ENCODE measurements around the gene AMDHD1. TPM values are rescaled to one million over a fixed set of nuclear protein-coding genes. Genes with fewer than 3 reads are reported as not detected.
A peak's percentile ranks its signal among the peaks of the same experiment; 100 is the strongest.
"Not testable (repeated sequence)": the region's sequence is repeated elsewhere in the genome, so short reads cannot be mapped to it uniquely, and the experiment has no call there.

AMDHD1 gene
- total and polyA plus RNA-seq, 5 experiments from 2014 or later = 0.27 to 2.2 (median 1.2) TPM

DNA sequence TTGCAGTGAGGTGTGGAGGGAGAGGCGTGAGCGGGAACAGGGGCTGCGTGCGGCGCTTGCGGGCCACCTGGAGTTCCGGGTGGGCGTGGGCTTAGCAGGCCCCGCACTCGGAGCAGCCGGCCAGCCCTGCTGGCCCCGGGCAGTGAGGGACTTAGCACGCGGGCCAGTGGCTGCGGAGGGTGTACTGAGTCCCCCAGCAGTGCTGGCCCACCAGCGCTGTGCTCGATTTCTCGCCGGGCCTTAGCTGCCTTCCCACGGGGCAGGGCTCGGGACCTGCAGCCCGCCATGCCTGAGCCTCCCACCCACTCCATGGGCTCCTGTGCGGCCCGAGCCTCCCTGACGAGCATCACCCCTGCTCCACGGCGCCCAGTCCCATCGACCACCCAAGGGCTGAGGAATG, 26.0 kb downstream of the AMDHD1 start:
- H3K36me3 Mint-ChIP-seq, ATAC-seq, POLR2A ChIA-PET, H3K4me1 Mint-ChIP-seq, H3K4me3 Mint-ChIP-seq, DNase-seq, H3K27me3 Mint-ChIP-seq, H3K9me3 Mint-ChIP-seq, H3K27ac Mint-ChIP-seq: not testable (repeated sequence)

DNA sequence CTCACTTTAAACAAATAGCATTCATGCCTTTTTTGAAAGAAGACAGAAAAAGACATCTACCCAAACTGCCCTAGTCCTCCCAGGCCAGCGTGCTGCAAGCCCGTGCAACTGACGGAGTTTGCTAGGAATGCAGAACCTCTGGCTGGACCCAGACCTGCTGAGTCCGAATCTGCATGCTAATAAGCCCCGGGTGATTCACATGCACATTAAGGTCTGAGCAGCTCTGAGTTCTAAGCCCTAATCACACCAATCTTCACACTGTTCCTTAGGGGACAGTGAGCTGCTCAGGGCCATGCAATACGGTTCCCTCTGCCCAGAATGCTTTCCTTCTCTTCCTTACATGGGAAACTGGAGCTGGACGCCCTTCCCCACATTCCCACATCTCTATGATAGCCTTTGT, 27.8 kb downstream of the AMDHD1 start:
- Mint-ChIP-seq H3K36me3 (peaks cover 0 to 9% (median 2%) of the 10 kb centered on the region in 3 donors), H3K27ac (no peak overlapping the region), H3K27me3 (no peaks in the 10 kb centered on the region), H3K4me3 (no peak overlapping the region), H3K4me1 (no peaks in the 10 kb centered on the region), H3K9me3 (no peaks in the 10 kb centered on the region)
- POLR2A ChIA-PET = no interaction called here
- no peak for ATAC-seq
- no peak for DNase-seq

GRCh38 chr12:95972832-95973456, 29.8 kb downstream of the AMDHD1 start:
- POLR2A ChIA-PET = no interaction called here
- ATAC-seq (no peak), DNase-seq (no peak)

GRCh38 chr12:95974358-95974757, 31.2 kb downstream of the AMDHD1 start:
- POLR2A ChIA-PET = no interaction called here
- ATAC-seq = no peak
- H3K4me1 Mint-ChIP-seq = no peaks in the 10 kb centered on the region

More at GRCh38 chr12:95972832-95973456, 29.8 kb downstream of the AMDHD1 start:
- Mint-ChIP-seq H3K27ac (no peak overlapping the region), H3K36me3 (peaks cover 0 to 5% (median 2%) of the 10 kb centered on the region in 3 donors), H3K4me1 (no peaks in the 10 kb centered on the region), H3K27me3 (no peaks in the 10 kb centered on the region), H3K4me3 (no peak overlapping the region), H3K9me3 (no peaks in the 10 kb centered on the region)

GRCh38 chr12:95975491-95975890, 32.4 kb downstream of the AMDHD1 start:
- Mint-ChIP-seq H3K4me1 (no peaks in the 10 kb centered on the region), H3K9me3 (no peaks in the 10 kb centered on the region), H3K36me3 (peaks cover 0 to 5% (median 2%) of the 10 kb centered on the region in 3 donors), H3K27me3 (no peaks in the 10 kb centered on the region), H3K27ac (peak overlapping the region in 1 of 10 donors; percentile 27), H3K4me3 (no peak overlapping the region)
- ATAC-seq (no peak), DNase-seq (no peak)
- POLR2A ChIA-PET = interaction anchor here (0.6 kb wide), 1 partner anchor 961 kb away, joined by 4 read pairs; no protein-coding TSS in a partner anchor

More at GRCh38 chr12:95974358-95974757, 31.2 kb downstream of the AMDHD1 start:
- Mint-ChIP-seq H3K9me3 (no peaks in the 10 kb centered on the region), H3K4me3 (no peak overlapping the region), H3K27ac (peak overlapping the region in 1 of 10 donors; percentile 33), H3K27me3 (no peaks in the 10 kb centered on the region), H3K36me3 (peaks cover 0 to 5% (median 2%) of the 10 kb centered on the region in 3 donors)
- no peak for DNase-seq

- POLR2A ChIA-PET = no interaction called here
These were observed 33.3 kb downstream of the AMDHD1 start for GRCh38 chr12:95976416-95976832.

GRCh38 chr12:95977764-95978305, 34.7 kb downstream of the AMDHD1 start:
- no peaks in the 10 kb centered on the region for H3K4me1 Mint-ChIP-seq
- no peak overlapping the region for H3K27ac Mint-ChIP-seq
- H3K9me3 Mint-ChIP-seq = no peaks in the 10 kb centered on the region
- no peaks in the 10 kb centered on the region for H3K27me3 Mint-ChIP-seq
- ATAC-seq = no peak
- DNase-seq = no peak
- peaks cover 0 to 5% (median 2%) of the 10 kb centered on the region in 3 donors for H3K36me3 Mint-ChIP-seq
- no peak overlapping the region for H3K4me3 Mint-ChIP-seq
- POLR2A ChIA-PET = no interaction called here

More at GRCh38 chr12:95976416-95976832, 33.3 kb downstream of the AMDHD1 start:
- Mint-ChIP-seq H3K27me3 (no peaks in the 10 kb centered on the region), H3K4me3 (no peak overlapping the region), H3K27ac (peak overlapping the region in 1 of 10 donors; percentile 32), H3K4me1 (no peaks in the 10 kb centered on the region), H3K9me3 (no peaks in the 10 kb centered on the region), H3K36me3 (peaks cover 0 to 5% (median 2%) of the 10 kb centered on the region in 3 donors)
- ATAC-seq (no peak), DNase-seq (no peak)

GRCh38 chr12:95978351-95978750, 35.2 kb downstream of the AMDHD1 start:
- Mint-ChIP-seq H3K4me3 (no peak overlapping the region), H3K9me3 (no peaks in the 10 kb centered on the region), H3K36me3 (peaks cover 0 to 5% (median 2%) of the 10 kb centered on the region in 3 donors), H3K27me3 (no peaks in the 10 kb centered on the region), H3K4me1 (no peaks in the 10 kb centered on the region), H3K27ac (no peak overlapping the region)
- DNase-seq (no peak), ATAC-seq (no peak)
- POLR2A ChIA-PET = no interaction called here

- no peak overlapping the region for H3K27ac Mint-ChIP-seq
- POLR2A ChIA-PET = no interaction called here
- peaks cover 0 to 2% (median 2%) of the 10 kb centered on the region in 3 donors for H3K36me3 Mint-ChIP-seq
- H3K27me3 Mint-ChIP-seq = no peaks in the 10 kb centered on the region
- no peak overlapping the region for H3K4me3 Mint-ChIP-seq
- no peaks in the 10 kb centered on the region for H3K4me1 Mint-ChIP-seq
- no peaks in the 10 kb centered on the region for H3K9me3 Mint-ChIP-seq
- no peak for DNase-seq
- no peak for ATAC-seq
These were observed 35.6 kb downstream of the AMDHD1 start for GRCh38 chr12:95978774-95979173.

DNA sequence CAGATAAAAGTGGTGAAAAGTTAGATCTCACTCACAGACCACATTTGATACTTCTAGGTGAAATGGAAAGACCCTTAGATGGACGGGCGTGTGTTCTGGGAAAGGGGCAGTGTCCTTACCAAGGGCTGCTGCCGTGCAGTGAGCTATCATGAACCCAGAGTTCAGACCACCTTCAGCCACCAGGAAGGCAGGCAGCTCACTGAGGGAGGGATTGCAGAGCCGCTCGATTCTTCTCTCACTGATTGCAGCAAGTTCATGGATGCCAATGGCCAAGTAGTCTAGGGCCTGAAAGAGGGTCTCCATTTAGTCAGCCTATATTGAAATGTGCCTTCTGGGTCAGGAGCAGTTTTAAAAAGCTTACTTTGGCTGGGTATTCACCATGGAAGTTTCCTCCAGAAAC, 37.3 kb downstream of the AMDHD1 start:
- Mint-ChIP-seq H3K4me1 (no peaks in the 10 kb centered on the region), H3K36me3 (peaks cover 0 to 2% (median 0%) of the 10 kb centered on the region in 3 donors), H3K27ac (no peak overlapping the region), H3K27me3 (no peaks in the 10 kb centered on the region), H3K4me3 (no peak overlapping the region), H3K9me3 (no peaks in the 10 kb centered on the region)
- POLR2A ChIA-PET = no interaction called here
- DNase-seq (no peak), ATAC-seq (no peak)

GRCh38 chr12:95982602-95983001, 39.5 kb downstream of the AMDHD1 start:
- no peaks in the 10 kb centered on the region for H3K4me1 Mint-ChIP-seq
- DNase-seq (no peak), ATAC-seq (no peak)
- no peaks in the 10 kb centered on the region for H3K27me3 Mint-ChIP-seq
- H3K9me3 Mint-ChIP-seq = no peaks in the 10 kb centered on the region
- H3K36me3 Mint-ChIP-seq = peaks cover 0 to 6% (median 0%) of the 10 kb centered on the region in 3 donors
- POLR2A ChIA-PET = no interaction called here
- H3K27ac Mint-ChIP-seq = no peak overlapping the region
- H3K4me3 Mint-ChIP-seq = no peak overlapping the region

- Mint-ChIP-seq H3K36me3 (peaks cover 0 to 6% (median 0%) of the 10 kb centered on the region in 3 donors), H3K4me3 (no peak overlapping the region), H3K27ac (no peak overlapping the region), H3K9me3 (no peaks in the 10 kb centered on the region), H3K27me3 (no peaks in the 10 kb centered on the region), H3K4me1 (no peaks in the 10 kb centered on the region)
- no peak for DNase-seq
- POLR2A ChIA-PET = no interaction called here
- ATAC-seq = no peak
These were observed 41.6 kb downstream of the AMDHD1 start for GRCh38 chr12:95984682-95985081.

DNA sequence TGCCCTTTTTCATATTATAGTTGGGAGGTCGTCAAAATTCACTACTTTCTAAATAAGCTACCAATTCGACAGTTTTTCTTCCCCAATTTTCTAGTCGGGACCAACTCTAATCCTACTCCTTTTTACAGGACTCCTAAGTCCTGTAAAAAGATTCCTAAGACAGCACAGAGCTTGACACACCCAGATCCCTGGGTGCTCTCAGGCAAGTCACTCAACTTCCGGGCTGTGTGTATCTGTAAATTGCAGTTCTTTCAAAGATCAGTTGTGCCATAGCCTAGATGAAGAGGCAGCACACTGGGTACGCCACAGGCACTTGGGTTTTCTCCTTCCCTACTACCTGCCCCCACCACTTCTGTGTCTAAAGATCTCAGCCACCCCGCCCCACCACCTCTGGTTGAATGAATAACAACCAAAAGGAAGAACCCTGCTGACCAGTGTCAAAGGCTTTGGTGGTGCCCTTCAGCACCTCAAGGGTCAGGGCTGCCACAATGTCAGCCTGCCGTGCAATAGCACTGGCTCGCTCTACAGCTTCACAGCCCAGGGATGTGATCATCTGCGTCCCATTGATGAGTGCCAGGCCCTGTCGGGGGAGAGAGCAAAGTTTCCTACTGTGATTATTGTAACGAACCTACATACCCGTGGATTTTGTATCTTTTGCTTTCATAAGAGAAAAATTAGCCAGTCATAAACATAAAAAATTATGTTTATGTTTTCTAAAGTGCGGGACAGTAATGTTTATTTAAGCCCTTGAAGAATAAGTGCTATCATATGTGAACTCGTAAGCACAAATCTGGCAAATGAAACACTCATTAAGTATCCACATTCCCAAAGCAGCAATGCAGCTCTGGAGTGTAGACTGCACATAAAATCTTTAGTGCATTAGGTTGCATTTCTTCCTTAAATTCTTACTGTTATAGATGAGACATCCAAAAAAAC, 43.8 kb downstream of the AMDHD1 start:
- no peaks in the 10 kb centered on the region for H3K4me1 Mint-ChIP-seq
- no peaks in the 10 kb centered on the region for H3K9me3 Mint-ChIP-seq
- ATAC-seq (no peak), DNase-seq (no peak)
- H3K27me3 Mint-ChIP-seq = no peaks in the 10 kb centered on the region
- peaks cover 0 to 6% (median 0%) of the 10 kb centered on the region in 3 donors for H3K36me3 Mint-ChIP-seq
- no peak overlapping the region for H3K27ac Mint-ChIP-seq
- POLR2A ChIA-PET = no interaction called here
- H3K4me3 Mint-ChIP-seq = no peak overlapping the region
